Measurements from ENCODE around the gene USP48. TPM values are rescaled to one million over a fixed set of nuclear protein-coding genes. Genes with fewer than 3 reads are reported as not detected.
A peak's percentile ranks its signal among the peaks of the same experiment; 100 is the strongest.

USP48 gene
- total RNA-seq, 1 donor from 2014 or later: 78.7 TPM

- no peak overlapping the region for H3K27ac Mint-ChIP-seq (ENCODE audit: unreplicated experiment)
- H3K9me3 Mint-ChIP-seq (ENCODE audit: unreplicated experiment): no peaks in the 10 kb centered on the region
- peaks cover 8% of the 10 kb centered on the region for H3K4me1 Mint-ChIP-seq (ENCODE audit: low read depth, unreplicated experiment)
- TF ChIP-seq, protein P1, sequence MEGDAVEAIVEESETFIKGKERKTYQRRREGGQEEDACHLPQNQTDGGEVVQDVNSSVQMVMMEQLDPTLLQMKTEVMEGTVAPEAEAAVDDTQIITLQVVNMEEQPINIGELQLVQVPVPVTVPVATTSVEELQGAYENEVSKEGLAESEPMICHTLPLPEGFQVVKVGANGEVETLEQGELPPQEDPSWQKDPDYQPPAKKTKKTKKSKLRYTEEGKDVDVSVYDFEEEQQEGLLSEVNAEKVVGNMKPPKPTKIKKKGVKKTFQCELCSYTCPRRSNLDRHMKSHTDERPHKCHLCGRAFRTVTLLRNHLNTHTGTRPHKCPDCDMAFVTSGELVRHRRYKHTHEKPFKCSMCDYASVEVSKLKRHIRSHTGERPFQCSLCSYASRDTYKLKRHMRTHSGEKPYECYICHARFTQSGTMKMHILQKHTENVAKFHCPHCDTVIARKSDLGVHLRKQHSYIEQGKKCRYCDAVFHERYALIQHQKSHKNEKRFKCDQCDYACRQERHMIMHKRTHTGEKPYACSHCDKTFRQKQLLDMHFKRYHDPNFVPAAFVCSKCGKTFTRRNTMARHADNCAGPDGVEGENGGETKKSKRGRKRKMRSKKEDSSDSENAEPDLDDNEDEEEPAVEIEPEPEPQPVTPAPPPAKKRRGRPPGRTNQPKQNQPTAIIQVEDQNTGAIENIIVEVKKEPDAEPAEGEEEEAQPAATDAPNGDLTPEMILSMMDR (IDR thresholded peaks at IDR 0.05; ENCODE audit: partially characterized antibody, unreplicated experiment): no peak
- H3K4me3 Mint-ChIP-seq (ENCODE audit: unreplicated experiment): peak overlapping the region; percentile 68
- DNase-seq: no peak
- H3K27me3 Mint-ChIP-seq (ENCODE audit: unreplicated experiment): peaks cover 20% of the 10 kb centered on the region
- no peaks in the 10 kb centered on the region for H3K36me3 Mint-ChIP-seq (ENCODE audit: unreplicated experiment)
Measured at GRCh38 chr1:21652101-21652936, 130.6 kb downstream of the USP48 start.

DNA sequence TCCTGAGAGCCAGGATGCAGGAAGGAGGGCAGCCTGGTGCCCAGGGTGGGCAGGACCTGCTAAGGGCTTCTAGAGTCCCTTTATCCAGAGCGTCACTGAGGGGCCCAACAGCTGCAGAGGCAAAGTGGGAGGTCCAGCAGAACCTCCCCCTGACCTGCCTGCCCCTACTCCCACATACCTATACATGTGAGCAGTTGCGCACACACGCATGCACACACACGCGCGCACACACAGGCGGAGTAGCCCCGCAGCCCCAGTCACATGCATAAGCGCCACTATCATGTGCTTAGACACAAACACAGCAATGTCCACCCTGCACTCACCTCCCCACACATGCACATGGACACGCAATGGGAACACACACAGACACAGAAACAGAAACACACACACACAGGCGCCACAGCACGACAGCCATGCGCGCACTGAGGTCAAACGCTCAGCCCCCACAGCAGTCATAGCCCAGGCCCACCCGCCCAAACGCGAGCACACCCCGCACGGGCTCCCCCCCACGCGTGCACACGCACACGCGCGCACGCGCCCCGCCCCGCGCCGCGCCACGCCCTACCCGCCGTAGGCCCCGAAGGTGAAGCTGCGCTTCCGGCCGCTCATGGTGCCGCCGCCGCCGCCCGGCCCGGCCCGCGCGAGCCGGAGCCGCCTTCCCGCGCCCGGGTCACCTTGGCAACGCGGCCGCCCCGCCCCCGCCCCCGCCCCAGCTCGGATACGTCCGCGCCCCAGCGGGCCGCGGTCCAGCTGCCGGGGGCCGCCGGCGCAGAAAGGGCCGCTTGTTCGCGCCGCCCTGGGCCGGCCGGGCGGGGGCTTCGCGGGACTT is 131.5 kb downstream of the USP48 start:
- peak; percentile 40 for DNase-seq
- Mint-ChIP-seq H3K36me3 (ENCODE audit: unreplicated experiment) (no peaks in the 10 kb centered on the region), H3K4me3 (ENCODE audit: unreplicated experiment) (peak overlapping the region; percentile 85), H3K27ac (ENCODE audit: unreplicated experiment) (no peak overlapping the region), H3K4me1 (ENCODE audit: low read depth, unreplicated experiment) (peaks cover 3% of the 10 kb centered on the region), H3K9me3 (ENCODE audit: unreplicated experiment) (no peaks in the 10 kb centered on the region), H3K27me3 (ENCODE audit: unreplicated experiment) (peaks cover 24% of the 10 kb centered on the region)
- TF ChIP-seq, protein P1 (IDR thresholded peaks at IDR 0.05; ENCODE audit: partially characterized antibody, unreplicated experiment): no peak

DNA sequence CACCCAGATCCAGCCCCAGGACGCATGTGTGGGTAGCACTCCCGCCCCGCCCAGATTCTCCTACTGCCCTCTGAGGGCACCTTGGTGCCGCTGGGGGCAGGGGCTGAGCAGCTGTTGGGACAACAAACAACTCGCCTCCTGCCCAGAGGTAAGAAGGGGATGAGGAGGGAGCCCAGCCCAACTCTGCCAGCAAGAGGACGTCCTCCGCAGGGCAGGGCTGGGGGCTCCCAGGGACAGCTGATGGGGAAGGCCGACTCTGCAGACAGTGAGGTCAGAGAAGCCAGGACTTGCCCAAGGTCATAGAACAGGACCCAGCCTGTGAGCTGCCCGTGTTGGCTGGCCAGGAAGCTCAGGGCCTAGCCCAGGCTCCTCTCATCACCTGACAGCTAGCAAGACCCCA is 132.5 kb downstream of the USP48 start:
- H3K27me3 Mint-ChIP-seq (ENCODE audit: unreplicated experiment): peaks cover 24% of the 10 kb centered on the region
- H3K36me3 Mint-ChIP-seq (ENCODE audit: unreplicated experiment): no peaks in the 10 kb centered on the region
- no peak for DNase-seq
- no peak overlapping the region for H3K27ac Mint-ChIP-seq (ENCODE audit: unreplicated experiment)
- no peak overlapping the region for H3K4me3 Mint-ChIP-seq (ENCODE audit: unreplicated experiment)
- peaks cover 3% of the 10 kb centered on the region for H3K4me1 Mint-ChIP-seq (ENCODE audit: low read depth, unreplicated experiment)
- TF ChIP-seq, protein P1 (IDR thresholded peaks at IDR 0.05; ENCODE audit: partially characterized antibody, unreplicated experiment): no peak
- H3K9me3 Mint-ChIP-seq (ENCODE audit: unreplicated experiment): no peaks in the 10 kb centered on the region

DNA sequence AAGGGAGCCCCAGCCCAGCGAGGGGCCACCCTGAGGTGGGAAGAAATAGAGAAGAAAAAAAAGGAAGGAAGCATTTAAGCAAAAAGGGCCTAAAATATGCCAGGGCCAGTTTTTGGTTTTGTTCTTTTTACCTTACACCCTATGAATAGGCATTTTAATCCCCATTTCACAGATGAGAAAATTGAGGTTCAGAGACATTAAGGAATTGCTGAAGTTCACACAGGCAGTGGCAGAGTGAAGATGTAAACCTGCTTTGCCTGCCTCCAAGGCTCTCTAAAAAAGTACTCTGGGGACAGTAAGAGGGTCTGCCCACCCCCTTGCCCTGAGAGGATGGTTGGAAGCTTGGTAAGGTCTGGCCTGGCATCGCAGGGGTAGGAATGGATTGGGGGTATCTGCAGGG is 133.6 kb downstream of the USP48 start:
- Mint-ChIP-seq H3K36me3 (ENCODE audit: unreplicated experiment) (no peaks in the 10 kb centered on the region), H3K27me3 (ENCODE audit: unreplicated experiment) (peaks cover 26% of the 10 kb centered on the region)

More for the DNA sequence above, 133.6 kb downstream of the USP48 start:
- peaks cover 3% of the 10 kb centered on the region for H3K4me1 Mint-ChIP-seq (ENCODE audit: low read depth, unreplicated experiment)
- no peaks in the 10 kb centered on the region for H3K9me3 Mint-ChIP-seq (ENCODE audit: unreplicated experiment)
- no peak overlapping the region for H3K4me3 Mint-ChIP-seq (ENCODE audit: unreplicated experiment)
- TF ChIP-seq, protein P1 (IDR thresholded peaks at IDR 0.05; ENCODE audit: partially characterized antibody, unreplicated experiment): no peak
- no peak overlapping the region for H3K27ac Mint-ChIP-seq (ENCODE audit: unreplicated experiment)
- no peak for DNase-seq
